ENCODE measurements around the gene MKX.

The MKX gene

GRCh38 chr10:27742195-27743011 is 3.2 kb downstream of the MKX start:
- peak; percentile 46 for DNase-seq

DNA sequence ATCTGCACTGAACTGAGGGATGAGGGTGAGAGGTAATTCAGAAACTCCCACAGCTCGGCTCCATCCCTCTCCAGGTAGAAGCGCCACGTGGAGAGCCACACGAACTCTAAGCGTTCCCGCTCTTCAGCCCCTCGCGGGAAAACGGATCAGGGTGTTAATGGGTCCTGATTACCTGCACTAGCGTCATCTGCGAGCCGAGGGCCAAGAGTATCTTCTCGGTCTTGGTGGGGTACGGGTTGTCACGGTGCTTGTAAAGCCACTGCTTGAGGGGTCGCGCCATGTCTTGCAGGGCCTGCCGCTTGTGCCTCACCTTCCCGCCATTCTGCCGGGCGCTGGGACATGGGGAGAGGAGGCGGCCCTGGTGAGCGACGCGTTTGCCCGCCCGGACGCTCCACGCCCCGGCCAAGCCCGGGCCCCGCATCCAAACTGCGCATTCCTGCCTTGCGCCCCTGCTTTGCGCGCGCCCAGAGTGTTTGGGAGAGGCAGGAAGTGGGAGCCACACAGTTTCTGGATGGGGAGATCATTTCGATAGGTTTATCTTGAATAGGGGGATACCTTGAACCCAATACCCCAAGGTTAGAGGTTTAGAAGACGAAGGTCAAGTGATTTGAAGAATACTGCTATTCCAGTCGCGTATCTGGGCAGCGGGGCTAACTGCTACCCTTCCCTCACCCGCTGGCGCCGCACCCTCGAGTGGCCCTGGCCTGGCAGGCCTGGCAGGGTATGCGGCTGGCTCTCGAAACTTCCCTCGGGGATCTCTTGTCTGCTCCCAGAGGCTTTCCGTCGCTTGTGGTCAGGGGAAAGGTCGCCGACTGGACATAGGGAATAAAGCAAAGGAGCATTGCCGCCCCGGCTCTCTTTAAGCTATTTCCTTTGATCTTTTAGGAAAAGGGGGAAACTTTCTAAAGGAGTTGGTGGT is 4.2 kb downstream of the MKX start:
- DNase-seq: no peak

DNA sequence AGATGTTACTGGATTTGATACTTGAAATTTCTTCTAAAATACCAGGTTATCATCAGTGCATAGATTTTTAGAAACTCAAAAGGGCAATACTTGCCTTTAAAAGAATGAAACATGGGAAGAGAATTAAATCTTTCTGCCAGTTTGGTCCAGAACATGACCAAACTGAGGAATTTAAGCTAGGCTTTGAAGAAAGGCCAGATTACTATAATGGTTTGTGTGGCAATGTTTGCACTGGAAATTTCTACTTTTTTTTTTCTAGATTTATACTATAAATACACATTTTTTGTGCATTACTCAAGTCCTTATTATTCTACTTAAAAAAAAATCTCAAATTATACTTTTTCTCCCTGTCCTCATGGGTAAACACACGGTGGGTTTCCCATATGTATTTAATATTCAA is 9.2 kb downstream of the MKX start:
- DNase-seq: no peak

- no peak for DNase-seq
Measured at GRCh38 chr10:27730041-27730440, 15.6 kb downstream of the MKX start.

- no peak for DNase-seq
Measured at GRCh38 chr10:27728338-27728737, 17.3 kb downstream of the MKX start.

DNA sequence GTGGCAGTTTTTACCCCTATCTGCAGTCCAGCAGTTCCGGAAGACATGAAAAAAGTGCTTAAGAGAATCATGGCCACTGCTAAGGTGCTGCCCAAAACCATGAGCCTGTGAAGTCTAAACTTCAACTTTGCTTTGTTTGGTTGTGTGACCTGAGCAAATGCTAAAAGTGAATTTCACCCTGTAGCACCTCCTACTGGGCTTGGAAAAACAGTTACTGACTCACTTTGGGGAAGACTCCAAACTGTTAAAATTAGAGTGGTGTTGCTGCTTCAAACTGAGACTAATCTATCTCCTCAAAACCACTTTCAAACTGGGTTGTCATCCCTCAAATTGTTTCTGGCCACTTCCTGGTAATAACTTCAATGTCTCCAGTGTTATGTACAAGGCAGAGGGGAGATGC is 21.3 kb downstream of the MKX start:
- no peak for DNase-seq

DNA sequence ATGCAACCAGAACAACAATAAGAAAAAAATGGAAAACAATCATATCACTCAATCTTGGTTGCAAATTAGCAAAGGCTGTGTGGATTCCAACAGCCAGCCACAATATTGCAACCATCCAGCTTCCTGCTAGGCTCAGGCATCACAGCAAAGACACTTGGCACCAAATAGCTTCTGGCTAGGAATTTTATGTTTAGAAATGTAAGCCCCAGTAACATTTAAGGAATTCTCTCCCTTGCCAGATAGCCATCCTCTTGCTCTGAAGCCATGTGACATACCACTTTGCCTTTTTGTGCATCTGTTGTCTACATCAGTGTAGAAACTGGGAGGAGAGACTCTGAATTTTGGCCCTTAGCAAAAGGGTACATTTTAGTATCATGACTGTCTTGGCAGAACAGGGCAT is 22.2 kb downstream of the MKX start:
- DNase-seq: no peak

DNA sequence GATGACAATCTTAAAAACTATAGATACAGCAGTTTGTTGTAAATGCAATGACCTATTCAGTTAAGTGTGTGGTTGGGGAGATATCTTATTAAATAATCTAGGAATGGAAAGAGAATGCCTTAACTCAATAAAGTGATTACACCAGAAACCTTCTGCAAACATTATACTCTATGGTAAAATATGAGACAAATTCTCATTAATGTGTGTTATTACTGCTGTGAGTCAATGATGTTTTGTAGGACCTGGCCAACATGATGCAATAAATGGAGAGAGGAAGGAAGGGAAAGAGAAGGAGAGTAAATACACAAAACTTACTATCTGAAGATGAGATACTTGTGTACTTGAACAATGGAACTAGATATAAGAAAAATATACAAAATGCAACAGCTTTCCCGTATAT is 25.1 kb downstream of the MKX start:
- no peak for DNase-seq

DNA sequence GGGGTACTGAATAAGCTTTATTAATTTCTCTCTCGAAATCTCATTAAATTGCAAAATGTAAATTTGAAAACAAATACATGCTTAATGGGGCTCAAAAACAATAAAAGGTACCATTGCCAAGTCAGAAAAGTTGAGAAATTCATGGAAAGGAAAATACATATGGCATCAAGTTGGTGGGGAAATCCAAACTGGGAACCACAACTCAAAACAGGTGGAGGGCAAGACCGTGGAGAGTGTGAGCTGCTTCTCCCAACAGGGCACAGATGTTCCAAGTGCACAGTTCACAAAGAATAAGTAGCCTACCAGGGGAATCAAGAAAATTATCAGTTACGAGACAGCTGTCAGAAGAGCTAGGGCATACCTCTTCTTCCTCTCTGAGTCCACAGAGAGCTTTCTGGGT is 26.6 kb downstream of the MKX start:
- DNase-seq: no peak

DNA sequence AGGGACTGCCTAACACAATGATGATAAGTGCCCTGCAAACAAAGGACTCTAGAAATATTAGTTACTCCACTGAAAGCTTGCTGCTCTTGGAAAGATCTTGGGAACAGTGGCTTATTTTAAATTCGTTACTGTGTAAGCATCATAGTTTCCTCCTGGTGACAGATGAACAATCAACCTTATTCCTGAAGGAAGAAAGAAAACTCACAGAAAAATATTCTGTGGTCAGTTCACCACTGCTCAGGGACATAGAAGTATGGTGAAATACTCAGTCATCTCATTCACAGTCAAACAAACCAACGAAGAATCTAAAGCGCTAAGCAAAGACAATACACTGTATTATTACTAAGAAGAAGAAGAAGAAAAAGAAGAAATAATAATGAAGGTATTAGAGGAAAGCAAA is 27.8 kb downstream of the MKX start:
- no peak for DNase-seq

- DNase-seq: no peak
Measured at GRCh38 chr10:27717224-27717623, 28.4 kb downstream of the MKX start.

DNA sequence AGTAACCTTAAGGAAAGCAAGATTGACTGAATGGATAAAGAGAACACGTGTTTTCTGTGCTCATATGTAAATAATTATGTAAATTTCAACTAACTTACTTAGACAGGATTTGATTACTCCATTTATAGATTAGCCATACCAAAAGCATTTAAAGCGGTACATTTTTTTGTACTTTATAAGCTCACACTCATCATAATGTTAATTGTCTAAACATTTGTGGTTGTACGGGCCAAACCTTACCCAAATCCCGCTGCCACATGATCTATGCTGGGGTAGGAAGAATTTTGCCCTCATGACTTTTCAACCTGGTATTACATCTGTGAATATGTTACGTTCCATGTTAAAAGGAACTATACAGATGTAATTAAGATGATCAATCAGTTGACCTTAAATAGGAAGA is 29.1 kb downstream of the MKX start:
- no peak for DNase-seq

DNA sequence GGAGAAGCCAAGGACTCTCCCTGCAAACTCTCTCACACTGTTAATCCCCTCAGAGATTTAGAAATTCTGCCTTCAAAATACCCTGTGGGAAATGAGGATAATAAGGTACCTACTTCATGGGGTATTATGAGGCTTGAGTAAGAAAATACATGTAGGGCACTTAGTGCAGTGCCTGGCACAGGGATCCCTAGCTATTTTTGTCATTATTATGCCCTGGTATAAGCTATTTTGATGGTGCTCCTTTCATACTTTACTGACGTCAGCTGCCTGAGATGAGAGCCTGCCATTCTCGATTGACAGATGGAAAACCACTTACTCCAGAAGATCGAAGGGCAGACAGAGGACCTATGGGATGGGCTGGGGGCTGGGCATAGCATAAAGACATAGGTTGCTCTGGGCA is 30.1 kb downstream of the MKX start:
- DNase-seq: no peak

- DNase-seq: no peak
Measured at GRCh38 chr10:27714349-27714748, 31.3 kb downstream of the MKX start.

GRCh38 chr10:27713941-27714340 is 31.7 kb downstream of the MKX start:
- DNase-seq: no peak

DNA sequence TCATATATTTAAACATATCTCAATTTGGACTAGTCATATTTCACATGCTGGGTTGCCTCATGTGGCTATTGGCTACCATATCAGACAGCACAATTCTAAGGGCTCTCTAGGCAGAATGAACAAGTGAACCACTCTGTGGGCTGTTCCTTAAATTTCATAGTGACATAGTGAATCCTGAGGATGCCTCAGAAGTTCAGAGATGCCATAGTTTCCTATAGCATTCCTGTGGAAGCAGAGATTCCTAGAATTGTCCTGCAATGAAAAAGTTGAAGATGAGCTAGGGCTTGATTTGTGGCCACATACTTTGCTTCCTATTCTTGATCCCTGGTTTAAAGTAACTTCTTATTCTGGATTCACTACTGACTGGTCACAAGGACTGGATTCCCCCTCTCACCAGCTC is 35.6 kb downstream of the MKX start:
- DNase-seq: no peak

- no peak for DNase-seq
Measured at GRCh38 chr10:27709304-27709703, 36.3 kb downstream of the MKX start.

GRCh38 chr10:27701938-27702537 is 43.6 kb downstream of the MKX start:
- DNase-seq: no peak

GRCh38 chr10:27699776-27700175 is 45.8 kb downstream of the MKX start:
- no peak for DNase-seq

DNA sequence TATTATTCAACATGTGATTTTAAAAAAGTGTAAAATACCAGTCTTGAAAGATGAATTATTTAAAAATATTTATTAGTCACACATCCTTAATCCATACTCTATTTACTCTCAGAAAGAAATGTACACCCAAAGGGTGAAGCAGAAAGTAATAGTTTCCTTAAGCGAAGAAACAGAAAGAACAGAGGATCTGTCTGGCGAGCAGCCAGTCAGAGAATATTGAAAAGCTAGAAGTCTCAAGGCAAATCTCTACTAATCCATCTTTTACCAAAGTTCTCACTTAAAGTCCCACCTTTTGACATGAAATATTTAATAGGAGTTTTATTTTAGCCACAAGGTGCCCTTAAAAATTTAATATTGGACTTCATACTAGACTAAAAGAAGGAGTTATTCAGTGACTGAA is 46.7 kb downstream of the MKX start:
- no peak for DNase-seq

DNA sequence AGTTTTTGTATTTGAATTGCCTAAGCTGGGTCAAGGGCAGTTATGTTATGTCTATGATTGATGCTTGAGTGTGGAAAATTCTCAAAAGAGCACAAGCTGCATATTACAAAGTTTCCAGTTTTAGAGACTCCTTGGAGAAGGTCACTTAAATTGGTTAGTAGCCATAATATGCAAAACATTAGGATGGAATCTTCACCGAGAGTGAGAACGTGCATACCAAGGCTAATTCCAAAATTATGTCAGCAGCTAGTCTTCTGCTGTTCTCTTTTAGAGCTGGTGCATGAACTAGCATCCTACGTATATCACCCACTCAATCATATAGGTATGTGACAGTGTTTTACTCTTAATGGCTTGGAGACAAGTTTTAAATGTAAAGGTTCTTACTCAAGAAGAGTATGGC is 49.2 kb downstream of the MKX start:
- no peak for DNase-seq

DNA sequence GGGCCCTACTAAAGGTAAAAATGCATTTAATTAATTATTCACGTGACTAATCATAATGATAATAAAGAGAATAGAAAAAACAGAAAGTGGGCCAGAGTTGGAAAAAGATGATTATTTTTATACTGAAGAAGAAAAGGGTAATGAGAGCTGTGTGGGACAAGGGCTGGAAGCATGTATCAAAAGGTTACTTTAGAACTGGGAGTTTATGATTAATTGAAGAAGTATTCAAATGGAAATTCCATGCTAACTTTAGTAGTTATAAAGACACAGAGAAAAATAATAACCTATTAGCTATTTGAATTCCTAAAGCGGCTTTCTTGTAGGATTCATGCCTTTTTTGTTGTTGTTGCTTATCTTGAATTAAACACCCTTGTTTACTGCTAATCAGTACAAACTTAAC is 49.9 kb downstream of the MKX start:
- DNase-seq: no peak

DNA sequence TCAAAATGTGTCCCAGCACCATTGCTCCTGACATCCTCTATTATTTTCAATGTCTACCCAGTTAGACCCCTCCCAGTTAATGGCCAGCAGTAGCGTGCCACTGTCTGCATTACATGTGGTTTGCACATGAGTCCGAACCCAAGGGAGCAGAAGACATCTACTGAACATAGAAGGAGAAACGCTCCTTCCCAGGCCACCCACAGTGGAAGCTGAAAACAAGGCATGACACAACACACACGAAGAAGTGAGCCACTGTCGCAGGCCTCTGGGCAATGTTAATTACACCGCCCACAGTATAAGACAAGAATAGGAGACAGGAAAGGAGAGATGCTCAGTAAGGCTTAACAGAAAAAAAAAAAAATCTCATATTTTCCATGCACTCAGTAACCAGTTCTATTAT is 50.5 kb downstream of the MKX start:
- no peak for DNase-seq

DNA sequence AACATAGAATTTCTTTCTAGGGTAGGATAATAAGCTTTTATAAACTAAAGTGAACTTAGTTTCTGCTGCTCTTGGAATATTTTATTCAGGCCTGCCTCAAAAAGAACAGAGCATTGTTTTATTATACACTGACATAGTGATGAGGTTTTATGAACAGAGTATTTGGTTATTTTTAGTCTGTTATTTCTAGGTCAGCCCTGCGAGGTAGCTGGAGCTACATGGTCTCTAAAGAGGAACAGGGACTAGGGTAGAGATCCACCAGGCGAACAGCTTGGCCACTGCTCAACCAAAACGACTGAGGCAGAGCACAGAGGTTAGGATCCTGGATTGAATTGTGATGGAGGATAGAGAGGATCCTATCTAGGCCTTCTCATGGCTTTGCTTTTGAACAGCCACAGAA is 53.0 kb downstream of the MKX start:
- no peak for DNase-seq
